KMS-11 (cell line): Measurements from ENCODE around the gene ADIPOR2.

Experiments
- H2AFZ ChIP-seq: fragments of 200-600 bp; sonication (generic); 2 replicates; pipeline ENCODE4 v1.6.1; 2016; ENCODE audit warnings: antibody characterized with exemption, mixed run types, low read depth
- H3K27ac ChIP-seq: fragments of 200-600 bp; sonication (generic); 2 replicates; pipeline ENCODE4 v1.6.1; 2016; ENCODE audit warnings: mild to moderate bottlenecking, mixed run types
- H3K27me3 ChIP-seq: fragments of 200-600 bp; sonication (generic); 2 replicates; pipeline ENCODE4 v1.6.1; 2017; ENCODE audit warnings: mild to moderate bottlenecking, low read depth, mixed run types, moderate library complexity; ENCODE audit not compliant: insufficient read depth
- H3K36me3 ChIP-seq: fragments of 200-600 bp; sonication (generic); 2 replicates; pipeline ENCODE4 v1.6.1; 2017; ENCODE audit warnings: mild to moderate bottlenecking, mixed run types; ENCODE audit not compliant: insufficient read depth
- H3K4me1 ChIP-seq: fragments of 200-600 bp; sonication (generic); 2 replicates; pipeline ENCODE4 v1.6.1; 2016; ENCODE audit warnings: mild to moderate bottlenecking, low read depth, mixed run types; ENCODE audit not compliant: poor library complexity, severe bottlenecking
- H3K4me2 ChIP-seq: fragments of 200-600 bp; sonication (generic); 2 replicates; pipeline ENCODE4 v1.7.0; 2016; ENCODE audit warnings: mild to moderate bottlenecking, mixed run types
- H3K4me3 ChIP-seq: fragments of 200-600 bp; sonication (generic); IDR thresholded peaks from 2 replicates; pipeline ENCODE4 v1.6.1; 2017; ENCODE audit warnings: low read depth, low read length, mixed read lengths; ENCODE audit not compliant: insufficient read depth
- H3K79me2 ChIP-seq: fragments of 200-600 bp; sonication (generic); 2 replicates; pipeline ENCODE4 v1.6.1; 2016; ENCODE audit warnings: low read depth, mixed run types; ENCODE audit not compliant: insufficient read depth
- H3K9ac ChIP-seq: fragments of 200-600 bp; sonication (generic); 2 replicates; pipeline ENCODE4 v1.6.1; 2016; ENCODE audit warnings: mild to moderate bottlenecking, mixed run types
- H4K20me1 ChIP-seq: fragments of 200-600 bp; sonication (generic); 2 replicates; pipeline ENCODE4 v1.6.1; 2016; ENCODE audit warnings: mild to moderate bottlenecking, mixed run types; ENCODE audit not compliant: insufficient read depth
- CTCF ChIP-seq: fragments of 200-600 bp; sonication (generic); conservative IDR thresholded peaks from 2 replicates; pipeline ENCODE4 v1.6.1; 2017; ENCODE audit warnings: low read depth, mild to moderate bottlenecking, antibody characterized with exemption, low read length, moderate library complexity, mixed read lengths

Gene ADIPOR2

GRCh38 chr12:1827826-1828805 lies 137.2 kb downstream of the ADIPOR2 start:
- Histone ChIP-seq H3K27ac (no peak overlapping the region), H3K9ac (no peak overlapping the region), H3K4me3 (no peak overlapping the region), H3K27me3 (peaks cover 53% of the 10 kb centered on the region), H3K4me2 (no peak overlapping the region), H2AFZ (no peak overlapping the region), H3K36me3 (no peaks in the 10 kb centered on the region), H3K4me1 (no peaks in the 10 kb centered on the region), H4K20me1 (no peaks in the 10 kb centered on the region), H3K79me2 (no peaks in the 10 kb centered on the region)
- TF ChIP-seq CTCF = no peak

GRCh38 chr12:1828856-1829255 lies 138.0 kb downstream of the ADIPOR2 start:
- no peaks in the 10 kb centered on the region for H4K20me1 ChIP-seq
- no peaks in the 10 kb centered on the region for H3K4me1 ChIP-seq
- no peaks in the 10 kb centered on the region for H3K36me3 ChIP-seq
- TF ChIP-seq CTCF = no peak
- no peak overlapping the region for H3K4me3 ChIP-seq
- H3K27me3 ChIP-seq = peaks cover 57% of the 10 kb centered on the region
- no peak overlapping the region for H2AFZ ChIP-seq
- no peak overlapping the region for H3K9ac ChIP-seq
- H3K27ac ChIP-seq = no peak overlapping the region
- no peak overlapping the region for H3K4me2 ChIP-seq
- H3K79me2 ChIP-seq = no peaks in the 10 kb centered on the region

DNA sequence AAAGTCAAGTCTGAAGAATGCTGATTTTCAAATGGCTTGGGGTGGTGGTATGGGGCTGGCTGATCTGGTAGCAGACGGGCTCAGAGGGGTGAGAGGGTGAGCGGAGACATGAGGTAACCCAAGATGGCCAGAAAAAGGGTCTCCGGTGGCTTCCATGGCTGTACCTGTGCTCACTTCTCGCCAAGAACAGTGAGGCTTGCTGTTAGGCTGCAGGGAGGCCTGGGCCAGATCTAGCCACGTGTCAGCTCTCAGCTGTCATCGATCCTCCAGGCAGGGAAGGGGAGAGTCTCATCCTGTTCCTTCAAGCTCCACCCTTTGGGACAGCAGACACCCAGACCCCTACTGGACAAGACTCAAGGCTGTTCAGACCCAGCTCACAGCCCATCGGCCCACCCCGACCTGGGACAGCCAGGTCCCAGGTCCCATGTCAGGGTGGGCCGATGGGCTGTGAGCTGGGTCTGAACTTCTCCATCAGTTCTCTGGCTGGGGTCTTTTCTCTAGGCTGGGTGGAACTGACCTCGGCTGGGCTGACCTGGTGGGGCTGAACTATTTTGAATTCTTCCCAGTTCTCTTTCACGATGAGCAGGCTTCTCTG lies 138.5 kb downstream of the ADIPOR2 start:
- Histone ChIP-seq H4K20me1 (no peaks in the 10 kb centered on the region), H2AFZ (no peak overlapping the region), H3K27me3 (peaks cover 57% of the 10 kb centered on the region), H3K27ac (no peak overlapping the region), H3K4me1 (no peaks in the 10 kb centered on the region), H3K36me3 (no peaks in the 10 kb centered on the region), H3K79me2 (no peaks in the 10 kb centered on the region), H3K4me3 (no peak overlapping the region), H3K4me2 (no peak overlapping the region), H3K9ac (no peak overlapping the region)
- TF ChIP-seq CTCF = no peak

GRCh38 chr12:1830401-1830845 lies 139.6 kb downstream of the ADIPOR2 start:
- Histone ChIP-seq H3K9ac (no peak overlapping the region), H3K4me2 (no peak overlapping the region), H3K27me3 (peaks cover 52% of the 10 kb centered on the region), H3K27ac (no peak overlapping the region), H4K20me1 (no peaks in the 10 kb centered on the region), H3K79me2 (no peaks in the 10 kb centered on the region), H3K4me1 (no peaks in the 10 kb centered on the region), H3K36me3 (no peaks in the 10 kb centered on the region), H3K4me3 (no peak overlapping the region), H2AFZ (no peak overlapping the region)
- no peak for TF ChIP-seq CTCF
